Thyroid gland (tissue), 4 donors: Measurements from ENCODE around the gene IGF2BP3.

Experiments
- CTCF ChIP-seq, 6 experiments: fragments of 200-600 bp in 3 of 6; fragments of 450-650 bp in 3 of 6; sonication (generic) in 3 of 6; IDR thresholded peaks; one replicate each; pipeline ENCODE4 v1.5.1; 2016 to 2019; ENCODE audit warnings: antibody characterized with exemption in 6 of 6, mild to moderate bottlenecking in 2 of 6, inconsistent platforms in 1 of 6, moderate library complexity in 1 of 6
- POLR2A ChIP-seq, 2 donors: fragments of 450-650 bp; IDR thresholded peaks; one replicate each; pipeline ENCODE4 v1.6.1; 2017; ENCODE audit warnings: antibody characterized with exemption in 2 of 2, mild to moderate bottlenecking in 2 of 2, moderate library complexity in 1 of 2

- no peak for TF ChIP-seq CTCF (IDR thresholded peaks at IDR 0.05)
- TF ChIP-seq POLR2A (IDR thresholded peaks at IDR 0.05), result no peak
Measured at GRCh38 chr7:23486002-23486773, 15.9 kb upstream of the IGF2BP3 start.
